HL-60/S4 treated with retinoic acid at 250 ng/mL for 4 days and 3 days (cell line): ENCODE data around the gene COX10.

Experiments used
- in situ Hi-C: fragments of 300-500 bp; cut with MboI; formaldehyde crosslinking; loops from 2 replicates; pipeline ENCODE4 v1.7.0; 2022; ENCODE audit warnings: low sequenced_read_pairs

Gene COX10

GRCh38 chr17:14245002-14245401 lies 175.7 kb downstream of the COX10 start:
- in situ Hi-C loops = no loop called here

GRCh38 chr17:14245629-14246028 lies 176.3 kb downstream of the COX10 start:
- in situ Hi-C loops = no loop called here
